Prostate gland (tissue), 2 donors: ENCODE measurements around the gene GUCD1. TPM values are rescaled to one million over a fixed set of nuclear protein-coding genes. Genes with fewer than 3 reads are reported as not detected.
"Not testable (repeated sequence)": the region's sequence is repeated elsewhere in the genome, so short reads cannot be mapped to it uniquely, and the experiment has no call there.

ENCODE experiments used
- DNase-seq: peaks from one replicate; pipeline ENCODE4 v3.0.0-alpha.2; 2019; ENCODE audit warnings: low spot score
- H3K27ac ChIP-seq, 2 donors: fragments of 200-600 bp; sonication (generic); 2 replicates each; pipeline ENCODE4 v1.5.1; 2017 to 2019
- H3K27me3 ChIP-seq: fragments of 200-600 bp; sonication (generic); replicated peaks from 2 replicates; pipeline ENCODE4 v1.5.1; 2019; ENCODE audit not compliant: insufficient read depth
- H3K36me3 ChIP-seq, 2 donors: fragments of 200-600 bp; sonication (generic); 1 replicate in 1 of 2; 2 replicates in 1 of 2; pipeline versions ENCODE4 v1.5.1 to v1.8.1; 2017 to 2019
- H3K4me1 ChIP-seq: fragments of 200-600 bp; sonication (generic); replicated peaks from 2 replicates; pipeline ENCODE4 v1.5.1; 2019
- H3K4me3 ChIP-seq, 2 donors: fragments of 200-600 bp; sonication (generic); 2 replicates each; pipeline ENCODE4 v1.5.1; 2017 to 2019
- H3K9me3 ChIP-seq: fragments of 200-600 bp; sonication (generic); 2 replicates; pipeline ENCODE4 v1.5.1; 2017
- POLR2A ChIP-seq: fragments of 450-650 bp; IDR thresholded peaks from one replicate; pipeline ENCODE4 v1.6.1; 2016; ENCODE audit warnings: antibody characterized with exemption, mild to moderate bottlenecking
- POLR2AphosphoS5 ChIP-seq: sonication (generic); formaldehyde crosslinking; IDR thresholded peaks from one replicate; pipeline ENCODE4 v1.6.1; 2017; ENCODE audit warnings: antibody characterized with exemption
- WGBS: methylation state at CpG from one replicate; pipeline ENCODE4 v1.1.5; 2018; 5-methylcytosine and 5-hydroxymethylcytosine counted together
- intact Hi-C: fragments of 100-400 bp; cut with DNase I; formaldehyde crosslinking; loops from one replicate; pipeline ENCODE4 v1.14.2; 2022
- total RNA-seq, 2 donors: library from RNA; depleted of rRNA; stranded (reverse); fragments of >200 nt; gene quantifications; one replicate each; pipeline ENCODE4 v1.1.0, GENCODE V29; 2016
- TF ChIP-seq, protein P1 (sequence below), 4 experiments: fragments of 200-600 bp in 2 of 4; fragments of 450-650 bp in 2 of 4; sonication (generic) in 2 of 4; IDR thresholded peaks; 1 replicate in 3 of 4; 2 replicates in 1 of 4; pipeline ENCODE4 v1.5.1; 2016 to 2019; ENCODE audit warnings: antibody characterized with exemption in 4 of 4, mild to moderate bottlenecking in 2 of 4, moderate library complexity in 2 of 4

Gene GUCD1
- 100 to 1,000 TPM; 143 to 147 TPM for total RNA-seq

DNA sequence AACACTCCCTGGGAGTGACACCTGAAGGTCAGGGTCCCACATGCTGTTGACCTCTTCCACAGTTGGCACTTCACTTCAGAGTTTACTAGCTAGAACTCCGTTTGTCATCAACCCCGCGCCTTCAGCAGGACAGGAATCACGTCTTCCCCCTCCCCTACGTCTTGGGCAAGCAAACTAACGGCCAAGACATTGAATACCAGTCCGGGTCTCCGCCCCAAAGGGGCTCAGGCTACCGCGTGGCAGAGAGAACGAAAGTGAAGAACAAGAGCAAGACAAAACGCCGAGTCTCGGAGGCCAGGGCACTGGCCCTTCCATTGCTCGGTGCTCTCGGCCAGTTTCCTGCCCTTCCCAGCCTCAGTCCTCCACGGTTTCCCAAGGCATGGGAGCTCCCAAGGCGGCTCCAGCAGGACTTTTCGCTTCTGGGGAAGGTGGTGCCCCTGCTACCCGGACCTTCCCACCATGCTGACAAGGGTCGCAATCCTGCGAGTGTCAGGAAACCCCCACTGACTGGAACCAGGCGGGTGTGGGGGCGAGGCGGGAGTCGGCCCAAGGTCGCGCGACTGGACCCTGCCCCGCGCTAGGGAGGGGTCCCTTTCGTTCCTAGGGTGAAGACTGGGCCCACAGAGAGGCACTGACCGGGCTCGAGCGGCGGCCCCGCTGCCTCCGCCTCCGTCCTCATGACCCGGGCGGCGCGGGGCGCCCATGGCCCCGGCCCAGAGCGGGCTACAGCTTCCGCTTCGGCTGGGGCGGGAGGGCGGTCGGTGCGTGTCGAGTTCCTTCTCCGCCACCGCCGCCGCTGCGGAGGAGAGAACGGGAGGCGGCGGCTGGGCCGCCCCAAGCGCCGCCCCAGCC is at the start of gene GUCD1:
Gene GUCD1, minus strand, starts transcription at position 826 of the 852 bp plus-strand sequence. Its CDS starts 147 bp downstream, at position 679.
- peak within 1 kb of the TSS; percentile 65 to 93 for H3K4me3 ChIP-seq
- TF ChIP-seq, protein P1, sequence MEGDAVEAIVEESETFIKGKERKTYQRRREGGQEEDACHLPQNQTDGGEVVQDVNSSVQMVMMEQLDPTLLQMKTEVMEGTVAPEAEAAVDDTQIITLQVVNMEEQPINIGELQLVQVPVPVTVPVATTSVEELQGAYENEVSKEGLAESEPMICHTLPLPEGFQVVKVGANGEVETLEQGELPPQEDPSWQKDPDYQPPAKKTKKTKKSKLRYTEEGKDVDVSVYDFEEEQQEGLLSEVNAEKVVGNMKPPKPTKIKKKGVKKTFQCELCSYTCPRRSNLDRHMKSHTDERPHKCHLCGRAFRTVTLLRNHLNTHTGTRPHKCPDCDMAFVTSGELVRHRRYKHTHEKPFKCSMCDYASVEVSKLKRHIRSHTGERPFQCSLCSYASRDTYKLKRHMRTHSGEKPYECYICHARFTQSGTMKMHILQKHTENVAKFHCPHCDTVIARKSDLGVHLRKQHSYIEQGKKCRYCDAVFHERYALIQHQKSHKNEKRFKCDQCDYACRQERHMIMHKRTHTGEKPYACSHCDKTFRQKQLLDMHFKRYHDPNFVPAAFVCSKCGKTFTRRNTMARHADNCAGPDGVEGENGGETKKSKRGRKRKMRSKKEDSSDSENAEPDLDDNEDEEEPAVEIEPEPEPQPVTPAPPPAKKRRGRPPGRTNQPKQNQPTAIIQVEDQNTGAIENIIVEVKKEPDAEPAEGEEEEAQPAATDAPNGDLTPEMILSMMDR (IDR thresholded peaks at IDR 0.05): no peak
- TF ChIP-seq POLR2A (peak; percentile 82), POLR2AphosphoS5 (no peak)
- H3K27me3 ChIP-seq: no peaks in the 10 kb centered on the region
- H3K27ac ChIP-seq: peak within 1 kb of the TSS; percentile 97 to 98
- WGBS: under 1% methylated on average over 43 of the region's 64 CpGs
- DNase-seq: peak; percentile 24
- H3K9me3 ChIP-seq: no peaks in the 10 kb centered on the region
- intact Hi-C loops: no loop called here
- H3K4me1 ChIP-seq: peaks cover 6% of the 10 kb centered on the region
- H3K36me3 ChIP-seq: no peaks in the 10 kb centered on the region

- not testable (repeated sequence) for DNase-seq
- WGBS: 29% methylated on average over 18 of the region's 18 CpGs
Measured at GRCh38 chr22:24603770-24604629, 49.1 kb upstream of the GUCD1 start.

GRCh38 chr22:24602847-24603769 is 48.2 kb upstream of the GUCD1 start, which contains the start of gene GGT1:
Gene GGT1, plus strand, starts transcription at chr22:24603193. Its CDS starts 7,889 bp downstream, at chr22:24611082.
- Histone ChIP-seq H3K27ac (peak within 1 kb of the TSS; percentile 42 to 68), H3K4me3 (peak within 1 kb of the TSS in 1 of 2 donors; percentile 28)
- H3K27me3 ChIP-seq, H3K9me3 ChIP-seq, H3K4me1 ChIP-seq, H3K36me3 ChIP-seq, intact Hi-C loops, DNase-seq: not testable (repeated sequence)
- WGBS: 60% methylated on average over 21 of the region's 22 CpGs

More at GRCh38 chr22:24603770-24604629, 49.1 kb upstream of the GUCD1 start:
- Histone ChIP-seq H3K4me3 (peak overlapping the region in 1 of 2 donors; percentile 28), H3K27ac (peak overlapping the region; percentile 42 to 68)
- H3K4me1 ChIP-seq, intact Hi-C loops, H3K27me3 ChIP-seq, H3K36me3 ChIP-seq, H3K9me3 ChIP-seq: not testable (repeated sequence)

DNA sequence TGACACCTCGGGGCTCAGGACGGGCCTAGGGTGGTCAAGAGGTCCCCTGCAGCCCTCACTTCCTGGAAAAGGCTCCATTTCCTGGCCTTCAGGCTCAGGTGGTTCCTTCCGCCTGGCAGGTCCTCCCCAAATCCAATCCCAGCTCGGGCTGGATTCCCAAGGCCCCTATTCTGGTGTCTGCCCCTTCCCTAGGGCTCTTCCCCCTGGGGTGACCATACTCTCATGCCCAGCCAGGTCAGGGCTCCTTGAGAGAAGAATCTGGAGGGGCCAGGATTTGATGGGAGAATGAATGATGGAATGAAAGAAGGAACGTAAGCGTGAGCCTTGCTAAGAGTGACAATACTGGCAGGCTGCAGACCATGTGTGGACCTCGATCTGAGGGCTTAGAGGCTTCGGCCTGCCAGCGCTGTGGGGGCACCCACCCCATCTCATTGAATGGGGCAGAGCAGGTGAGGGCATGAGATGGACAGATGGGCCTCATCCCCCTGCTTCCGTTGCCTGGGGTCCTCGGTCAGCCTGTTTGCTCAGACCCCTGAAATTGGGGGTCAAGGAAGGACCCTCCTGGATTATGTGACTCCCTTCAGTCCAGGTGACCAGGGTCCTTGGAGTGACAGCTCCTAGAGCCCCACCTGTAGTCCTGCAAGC is 47.3 kb upstream of the GUCD1 start:
- H3K36me3 ChIP-seq, H3K9me3 ChIP-seq, intact Hi-C loops, H3K27me3 ChIP-seq, H3K4me1 ChIP-seq, H3K27ac ChIP-seq, H3K4me3 ChIP-seq, DNase-seq: not testable (repeated sequence)
- 96% methylated on average over 11 of the region's 11 CpGs for WGBS

DNA sequence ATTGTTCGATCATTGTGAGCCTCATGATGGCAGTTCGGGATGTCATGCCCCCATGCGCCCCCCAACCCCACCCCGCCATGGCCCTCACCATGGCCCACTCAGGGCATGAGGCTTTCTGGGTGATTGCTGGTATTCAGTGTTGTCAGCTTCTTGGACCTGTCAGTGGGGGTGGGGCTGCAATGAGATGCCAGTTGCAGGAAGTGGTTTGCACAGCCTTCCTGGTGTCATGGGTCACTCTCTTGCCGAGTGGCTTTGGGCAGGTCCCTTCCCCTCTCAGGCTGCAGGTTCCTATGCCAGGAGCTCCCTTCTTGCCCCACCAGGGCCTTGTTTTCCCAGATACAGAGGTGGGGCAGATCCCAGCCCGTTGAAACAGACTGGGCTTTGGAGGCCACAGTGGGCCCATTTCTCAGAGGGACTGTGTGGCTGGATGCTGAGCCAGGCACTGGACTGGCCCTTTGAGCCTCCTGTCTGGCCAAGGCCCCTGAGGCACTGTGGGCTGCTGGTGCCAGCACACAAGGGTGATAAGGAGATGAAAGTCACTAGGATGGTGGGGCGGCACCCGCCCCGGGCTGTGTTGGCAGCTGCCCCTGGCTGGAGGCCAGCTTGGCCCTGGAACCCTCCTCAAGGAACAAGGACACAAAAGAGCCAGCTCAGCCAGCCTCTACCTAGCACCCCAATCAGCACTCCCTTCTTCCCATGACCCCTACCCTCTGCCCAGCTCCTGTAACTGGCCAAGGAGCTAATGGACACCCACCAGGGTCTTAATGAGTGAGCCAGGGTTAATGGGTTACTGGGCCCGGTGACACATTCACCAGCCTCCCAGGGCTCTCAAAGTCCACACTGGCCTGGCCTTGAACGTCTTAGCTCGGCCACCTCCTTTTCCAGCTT is 46.5 kb upstream of the GUCD1 start:
- WGBS: 51% methylated on average over 9 of the region's 12 CpGs
- H3K4me1 ChIP-seq: no peaks in the 10 kb centered on the region
- H3K4me3 ChIP-seq: no peak overlapping the region
- TF ChIP-seq POLR2A (no peak), POLR2AphosphoS5 (no peak)
- TF ChIP-seq, protein P1 (IDR thresholded peaks at IDR 0.05): no peak
- no peak for DNase-seq
- no peaks in the 10 kb centered on the region for H3K36me3 ChIP-seq
- no peak overlapping the region for H3K27ac ChIP-seq
- no peaks in the 10 kb centered on the region for H3K9me3 ChIP-seq
- no peaks in the 10 kb centered on the region for H3K27me3 ChIP-seq
- intact Hi-C loops: no loop called here

- H3K27ac ChIP-seq, intact Hi-C loops, DNase-seq: not testable (repeated sequence)
Measured at GRCh38 chr22:24599958-24600715, 45.2 kb upstream of the GUCD1 start.

More at GRCh38 chr22:24599958-24600715, 45.2 kb upstream of the GUCD1 start:
- H3K4me3 ChIP-seq, H3K27me3 ChIP-seq, H3K36me3 ChIP-seq, H3K4me1 ChIP-seq, H3K9me3 ChIP-seq: not testable (repeated sequence)
- 72% methylated on average over 3 of the region's 3 CpGs for WGBS
